Mucosa of descending colon (tissue), 3 donors: ENCODE measurements around the gene CORIN. TPM values are rescaled to one million over a fixed set of nuclear protein-coding genes. Genes with fewer than 3 reads are reported as not detected.

Experiments used
- ATAC-seq: fragments of 200-7000 bp; cut with Tn5 transposase; one replicate; pipeline ENCODE4 v1.9.1; 2020; ENCODE audit warnings: mild to moderate bottlenecking, moderate library complexity
- DNase-seq, 3 donors: peaks; one replicate each; pipeline ENCODE4 v3.0.0-alpha.2; 2020
- H3K36me3 ChIP-seq: fragments of 200-600 bp; one replicate; pipeline ENCODE4 v1.8.0; 2021; ENCODE audit warnings: low read depth, mild to moderate bottlenecking
- H3K4me1 ChIP-seq: fragments of 200-600 bp; one replicate; pipeline ENCODE4 v1.8.0; 2021; ENCODE audit warnings: low read depth, mild to moderate bottlenecking
- H3K4me3 ChIP-seq: fragments of 200-600 bp; one replicate; pipeline ENCODE4 v1.8.0; 2021; ENCODE audit warnings: mild to moderate bottlenecking
- H3K9me3 ChIP-seq: fragments of 200-600 bp; one replicate; pipeline ENCODE4 v1.8.0; 2021; ENCODE audit warnings: mild to moderate bottlenecking
- CTCF ChIP-seq: fragments of 200-600 bp; IDR thresholded peaks from one replicate; pipeline ENCODE4 v1.8.0; 2022; ENCODE audit warnings: antibody characterized with exemption, mild to moderate bottlenecking
- intact Hi-C, 2 donors: fragments of 100-400 bp; cut with DNase I in 1 of 2; cut with micrococcal nuclease in 1 of 2; formaldehyde crosslinking; loops; one replicate each; pipeline versions ENCODE4 v1.11.0 to v1.11.1; 2022; cut with DNase I, micrococcal nuclease
- total RNA-seq, 3 donors: library from RNA; stranded (reverse); fragmentation: NEBNext Ultra II Directional in 2 of 3; extraction: Animal tissue kit (Norgen Biotek cat#: 25700) in 2 of 3; gene quantifications; one replicate each; pipeline versions ENCODE4 v1.2.1 to v1.2.4, GENCODE V29; 2021 to 2023
- donor health status: DM: no; HTN: no; CAD: no; lungs with moderate emphysema.
- donor health status: DM: no; HTN: no; CAD: no.
- donor health status: DM: no; HTN: yes; CAD: no.

Gene CORIN
- total RNA-seq, 3 donors from 2014 or later, result 0.41 to 0.52 (median 0.47) TPM

GRCh38 chr4:47664051-47664826 is 173.6 kb downstream of the CORIN start:
- intact Hi-C loops, result no loop called here
- no peak overlapping the region for H3K4me3 ChIP-seq
- no peaks in the 10 kb centered on the region for H3K9me3 ChIP-seq
- DNase-seq (no peak), ATAC-seq (no peak)
- TF ChIP-seq CTCF, result no peak
- H3K4me1 ChIP-seq, result no peaks in the 10 kb centered on the region
- no peaks in the 10 kb centered on the region for H3K36me3 ChIP-seq

DNA sequence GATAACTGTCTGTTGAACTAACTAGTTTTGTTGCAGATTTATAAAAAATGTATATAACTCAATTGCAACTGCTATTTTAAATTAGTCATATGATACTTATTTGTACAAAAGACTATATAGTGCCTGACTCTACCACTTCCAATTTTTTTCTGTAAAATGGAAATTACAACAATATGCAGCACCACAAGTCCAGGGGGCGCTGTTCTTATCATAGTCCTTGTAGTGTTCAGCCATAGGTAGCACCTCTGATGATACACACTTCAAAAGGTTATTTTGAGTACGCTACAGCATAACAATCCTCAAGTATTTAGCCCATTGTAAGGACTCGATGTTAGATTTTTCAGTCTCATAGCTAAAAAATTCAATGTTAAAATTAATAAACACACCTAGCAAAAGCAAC is 174.9 kb downstream of the CORIN start:
- no peak for TF ChIP-seq CTCF
- no peaks in the 10 kb centered on the region for H3K9me3 ChIP-seq
- H3K36me3 ChIP-seq, result no peaks in the 10 kb centered on the region
- no peaks in the 10 kb centered on the region for H3K4me1 ChIP-seq
- intact Hi-C loops, result no loop called here
- H3K4me3 ChIP-seq, result no peak overlapping the region
- peak in 1 of 3 donors; percentile 45 for DNase-seq
- ATAC-seq, result no peak

DNA sequence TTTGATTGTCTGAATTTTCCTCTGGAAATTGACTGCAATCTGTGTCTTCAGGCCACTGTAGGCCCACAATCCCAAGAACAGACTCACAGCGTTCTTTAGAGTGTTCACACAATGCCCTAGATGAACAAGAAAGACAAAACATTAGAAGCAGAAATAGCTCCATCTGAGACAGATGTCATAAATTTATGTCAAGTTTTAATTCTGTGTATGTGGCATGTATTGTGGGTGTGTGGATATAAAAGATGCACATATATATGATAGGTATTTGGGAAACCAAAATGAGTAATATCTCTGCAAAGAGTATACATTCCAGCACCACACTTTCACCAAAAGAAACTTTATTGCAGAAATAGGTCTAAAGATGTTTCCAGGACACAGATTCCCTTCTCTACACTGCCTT is 176.1 kb downstream of the CORIN start:
- intact Hi-C loops, result no loop called here
- TF ChIP-seq CTCF, result no peak
- ATAC-seq, result no peak
- Histone ChIP-seq H3K4me1 (no peaks in the 10 kb centered on the region), H3K4me3 (no peak overlapping the region), H3K36me3 (no peaks in the 10 kb centered on the region), H3K9me3 (no peaks in the 10 kb centered on the region)
- DNase-seq, result no peak

DNA sequence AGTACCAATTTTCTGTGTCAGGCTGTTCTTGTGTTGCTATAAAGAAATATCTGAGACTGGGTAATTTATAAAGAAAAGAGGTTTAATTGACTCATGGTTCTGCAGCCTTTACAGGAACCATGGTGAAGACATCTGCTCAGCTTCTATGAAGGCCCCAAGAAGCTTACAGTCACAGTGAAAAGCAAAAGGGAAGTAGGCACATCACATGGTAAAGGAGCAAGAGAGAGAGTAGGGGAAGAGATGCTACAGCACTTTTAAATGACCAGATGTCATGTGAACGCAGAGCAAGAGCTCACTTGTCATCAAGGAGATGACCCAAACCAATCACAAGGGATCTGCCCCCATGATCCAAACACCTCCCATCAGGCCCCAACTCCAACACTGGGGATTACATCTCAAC is 178.5 kb downstream of the CORIN start:
- intact Hi-C loops, result no loop called here
- Histone ChIP-seq H3K36me3 (no peaks in the 10 kb centered on the region), H3K4me1 (no peaks in the 10 kb centered on the region), H3K4me3 (no peak overlapping the region), H3K9me3 (no peaks in the 10 kb centered on the region)
- TF ChIP-seq CTCF, result no peak
- DNase-seq (no peak), ATAC-seq (no peak)

DNA sequence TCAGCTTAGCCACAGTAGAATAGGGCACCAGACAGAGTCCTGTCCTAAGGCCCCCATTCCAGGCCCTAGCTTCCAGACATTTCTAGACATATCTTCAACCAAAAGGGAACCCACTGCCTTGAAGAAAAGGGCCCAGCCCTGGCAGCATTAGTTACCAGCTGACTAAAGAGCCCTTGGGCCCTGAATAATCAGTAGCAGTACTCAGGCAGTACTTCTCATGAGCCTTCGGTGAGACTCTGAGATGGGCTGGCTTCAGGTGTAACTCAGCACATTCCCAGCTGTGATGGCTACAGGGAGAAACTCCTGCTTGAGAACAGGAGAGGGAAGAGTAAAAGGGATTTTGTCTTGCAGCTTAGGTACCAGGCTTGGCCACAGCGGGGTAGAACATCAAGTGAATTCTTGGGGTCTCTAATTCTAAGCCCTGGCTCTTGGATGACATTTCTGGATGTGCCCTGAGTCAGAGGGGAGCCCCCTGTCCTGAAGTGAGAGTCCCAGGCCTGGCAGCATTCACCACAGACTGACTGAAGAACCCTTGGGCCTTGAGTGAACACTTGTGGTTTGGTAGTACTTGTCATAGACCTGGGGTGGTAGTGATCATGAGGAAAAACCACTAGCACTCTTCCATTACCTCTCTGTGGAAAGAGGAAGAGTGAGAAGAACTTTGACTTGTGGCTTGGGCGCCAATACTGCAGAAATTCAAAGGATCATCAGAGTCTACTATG is 182.7 kb downstream of the CORIN start:
- H3K4me1 ChIP-seq, result no peaks in the 10 kb centered on the region
- intact Hi-C loops, result no loop called here
- TF ChIP-seq CTCF, result no peak
- DNase-seq, result no peak
- H3K36me3 ChIP-seq, result no peaks in the 10 kb centered on the region
- H3K9me3 ChIP-seq, result no peaks in the 10 kb centered on the region
- H3K4me3 ChIP-seq, result no peak overlapping the region
- ATAC-seq, result no peak
